Measurements from ENCODE around the gene DGLUCY.
"Not testable (repeated sequence)": the region's sequence is repeated elsewhere in the genome, so short reads cannot be mapped to it uniquely, and the experiment has no call there.

Gene DGLUCY

GRCh38 chr14:91261986-91262549, 148.2 kb downstream of the DGLUCY start:
- TF ChIP-seq, protein P1, sequence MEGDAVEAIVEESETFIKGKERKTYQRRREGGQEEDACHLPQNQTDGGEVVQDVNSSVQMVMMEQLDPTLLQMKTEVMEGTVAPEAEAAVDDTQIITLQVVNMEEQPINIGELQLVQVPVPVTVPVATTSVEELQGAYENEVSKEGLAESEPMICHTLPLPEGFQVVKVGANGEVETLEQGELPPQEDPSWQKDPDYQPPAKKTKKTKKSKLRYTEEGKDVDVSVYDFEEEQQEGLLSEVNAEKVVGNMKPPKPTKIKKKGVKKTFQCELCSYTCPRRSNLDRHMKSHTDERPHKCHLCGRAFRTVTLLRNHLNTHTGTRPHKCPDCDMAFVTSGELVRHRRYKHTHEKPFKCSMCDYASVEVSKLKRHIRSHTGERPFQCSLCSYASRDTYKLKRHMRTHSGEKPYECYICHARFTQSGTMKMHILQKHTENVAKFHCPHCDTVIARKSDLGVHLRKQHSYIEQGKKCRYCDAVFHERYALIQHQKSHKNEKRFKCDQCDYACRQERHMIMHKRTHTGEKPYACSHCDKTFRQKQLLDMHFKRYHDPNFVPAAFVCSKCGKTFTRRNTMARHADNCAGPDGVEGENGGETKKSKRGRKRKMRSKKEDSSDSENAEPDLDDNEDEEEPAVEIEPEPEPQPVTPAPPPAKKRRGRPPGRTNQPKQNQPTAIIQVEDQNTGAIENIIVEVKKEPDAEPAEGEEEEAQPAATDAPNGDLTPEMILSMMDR (IDR thresholded peaks at IDR 0.05; ENCODE audit: insufficient read depth, missing control alignments): no peak
- DNase-seq (ENCODE audit: insufficient read length, low spot score) (no peak), FAIRE-seq (no peak)

- FAIRE-seq (no peak), DNase-seq (ENCODE audit: insufficient read length, low spot score) (no peak)
- TF ChIP-seq, protein P1 (IDR thresholded peaks at IDR 0.05; ENCODE audit: insufficient read depth, missing control alignments): no peak
Measured at GRCh38 chr14:91263329-91263728, 149.5 kb downstream of the DGLUCY start.

DNA sequence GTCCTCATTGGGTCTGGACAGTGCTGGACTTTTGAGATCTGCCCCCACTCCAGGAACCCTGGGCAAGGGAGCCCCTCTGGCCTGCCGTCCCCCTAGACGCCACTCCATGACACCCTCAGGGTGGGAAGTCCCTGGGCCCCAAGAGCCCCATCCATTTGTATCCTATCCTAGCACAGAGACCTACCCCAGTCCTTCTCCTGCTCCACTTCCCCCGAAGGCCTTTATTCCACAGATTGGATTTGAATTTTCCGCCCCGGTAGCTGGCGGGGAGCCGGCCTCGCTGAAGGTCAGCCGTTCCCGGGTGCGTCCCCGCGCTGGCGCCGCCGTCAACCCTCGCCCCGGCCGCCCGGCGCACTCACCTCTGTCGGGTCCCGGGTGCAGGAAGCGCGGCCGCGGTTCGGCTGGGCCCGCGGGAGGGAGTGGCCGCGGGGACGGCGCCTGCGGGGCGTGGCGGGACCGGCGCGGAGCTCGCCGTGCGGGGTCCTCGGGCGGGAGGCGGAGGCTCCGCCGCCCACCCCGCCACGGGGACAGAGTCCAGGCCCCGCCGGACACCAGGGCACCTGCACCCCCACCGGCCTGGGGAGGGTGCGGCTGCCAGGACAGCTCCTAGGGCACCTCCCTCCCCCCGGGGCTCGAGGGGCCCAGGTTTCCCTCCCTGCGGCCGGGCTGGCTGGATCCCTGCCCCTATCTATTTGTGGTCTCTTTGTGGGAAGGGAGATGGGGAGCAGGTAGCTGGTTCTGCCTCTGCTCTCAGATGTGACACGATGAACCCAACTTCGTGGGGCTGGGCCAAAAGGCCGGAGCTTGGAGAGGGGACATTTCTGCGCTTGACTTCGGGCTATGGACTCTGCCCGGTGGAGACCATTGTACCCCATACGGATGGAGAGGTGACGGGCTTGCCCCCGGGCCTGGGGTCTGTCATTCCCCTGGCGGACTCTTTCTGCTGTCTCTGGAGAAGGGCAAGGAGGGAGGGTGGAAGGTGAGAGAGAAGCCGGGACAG, 150.6 kb downstream of the DGLUCY start:
- DNase-seq (ENCODE audit: insufficient read length, low spot score): no peak
- TF ChIP-seq, protein P1 (IDR thresholded peaks at IDR 0.05; ENCODE audit: insufficient read depth, missing control alignments): no peak
- FAIRE-seq: no peak

DNA sequence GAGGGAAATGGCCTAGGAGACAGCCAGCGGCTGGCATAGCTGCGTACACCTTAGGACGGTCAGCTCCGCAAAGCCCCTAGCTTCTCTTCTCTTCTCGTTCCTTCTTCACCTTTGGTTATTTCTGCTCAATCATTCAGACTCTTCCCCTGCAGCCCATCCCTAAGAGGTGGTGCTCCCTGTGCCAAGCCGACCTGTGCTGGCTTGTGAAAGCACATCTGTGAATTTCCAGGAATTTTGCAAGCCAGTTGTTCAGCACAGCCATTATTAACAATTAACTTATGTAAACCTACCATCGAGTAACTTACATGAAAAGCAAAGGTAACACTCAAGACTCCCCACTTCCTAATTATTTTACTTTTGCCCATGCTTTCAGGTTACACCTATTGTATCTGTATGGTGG, 151.5 kb downstream of the DGLUCY start:
- DNase-seq (ENCODE audit: insufficient read length, low spot score): no peak
- no peak for FAIRE-seq
- TF ChIP-seq, protein P1 (IDR thresholded peaks at IDR 0.05; ENCODE audit: insufficient read depth, missing control alignments): no peak

DNA sequence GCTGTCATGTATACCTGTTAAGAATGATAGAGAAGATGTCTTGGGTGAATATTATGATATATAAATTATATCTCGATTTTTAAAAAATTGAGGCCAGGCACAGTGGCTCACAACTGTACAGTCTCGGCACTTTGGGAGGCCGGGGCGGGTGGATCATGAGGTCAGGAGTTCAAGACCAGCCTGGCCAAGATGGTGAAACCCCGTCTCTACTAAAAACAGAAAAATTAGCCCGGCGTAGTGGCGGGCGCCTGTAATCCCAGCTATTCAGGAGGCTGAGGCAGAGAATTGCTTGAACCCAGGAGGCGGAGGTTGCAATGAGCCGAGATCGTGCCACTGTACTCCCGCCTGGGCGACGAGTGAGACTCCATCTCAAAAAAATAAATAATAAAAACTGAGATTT, 152.4 kb downstream of the DGLUCY start:
- FAIRE-seq; DNase-seq (ENCODE audit: insufficient read length, low spot score): not testable (repeated sequence)

DNA sequence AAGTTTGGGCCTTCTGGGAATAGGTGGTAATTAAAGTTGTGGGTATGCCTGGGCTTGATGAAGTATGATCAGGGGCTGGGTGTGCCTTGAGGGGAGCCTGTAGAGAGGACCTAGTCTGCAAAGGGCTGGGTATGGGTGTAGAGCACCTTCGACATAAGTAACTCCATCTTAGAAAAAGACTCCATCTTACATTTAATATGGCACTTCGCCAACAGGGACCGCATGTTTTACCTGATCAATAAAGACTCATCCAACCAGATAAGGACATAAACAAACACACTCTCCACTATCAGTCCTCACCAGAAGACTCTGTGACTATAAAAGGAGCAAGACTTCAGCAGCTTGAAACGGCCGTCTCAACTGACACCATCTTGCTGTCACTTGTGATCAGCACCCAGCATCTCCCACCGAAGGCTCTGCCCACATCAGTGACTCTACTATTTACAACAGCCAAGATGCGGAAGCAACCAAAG, 154.1 kb downstream of the DGLUCY start:
- no peak for DNase-seq (ENCODE audit: insufficient read length, low spot score)
- TF ChIP-seq, protein P1 (IDR thresholded peaks at IDR 0.05; ENCODE audit: insufficient read depth, missing control alignments): no peak
- no peak for FAIRE-seq

- TF ChIP-seq, protein P1 (IDR thresholded peaks at IDR 0.05; ENCODE audit: insufficient read depth, missing control alignments): no peak
- FAIRE-seq (no peak), DNase-seq (ENCODE audit: insufficient read length, low spot score) (no peak)
Measured at GRCh38 chr14:91269076-91269991, 155.5 kb downstream of the DGLUCY start.

All from D721Med (cell line).